Psoas muscle (tissue), 8 donors: ENCODE results near the gene FHDC1. TPM values are rescaled to one million over a fixed set of nuclear protein-coding genes. Genes with fewer than 3 reads are reported as not detected.

ENCODE experiments used
- ATAC-seq, 4 donors: fragments of 200-7000 bp; cut with Tn5 transposase; one replicate each; pipeline ENCODE4 v1.9.1; 2020; ENCODE audit warnings: moderate library complexity in 3 of 4, mild to moderate bottlenecking in 2 of 4
- DNase-seq, 2 donors: peaks; one replicate each; pipeline ENCODE4 v3.0.0-alpha.2; 2020
- H3K27ac ChIP-seq: fragments of 200-600 bp; one replicate; pipeline ENCODE4 v1.8.0; 2022
- H3K27me3 ChIP-seq, 3 donors: fragments of 200-600 bp in 1 of 3; one replicate each; pipeline versions ENCODE4 v1.6.1 to v1.8.0; 2013 to 2022; ENCODE audit warnings: low read length in 2 of 3, mild to moderate bottlenecking in 2 of 3, moderate library complexity in 1 of 3; ENCODE audit not compliant: insufficient read depth in 3 of 3
- H3K36me3 ChIP-seq, 2 donors: fragments of 200-600 bp in 1 of 2; one replicate each; pipeline versions ENCODE4 v1.6.1 to v1.8.0; 2013 to 2022; ENCODE audit warnings: low read depth in 1 of 2, mild to moderate bottlenecking in 1 of 2, moderate library complexity in 1 of 2; ENCODE audit not compliant: insufficient read depth in 1 of 2
- H3K4me1 ChIP-seq: fragments of 200-600 bp; one replicate; pipeline ENCODE4 v1.8.0; 2022
- H3K4me3 ChIP-seq: fragments of 200-600 bp; one replicate; pipeline ENCODE4 v1.8.0; 2022; ENCODE audit warnings: mild to moderate bottlenecking
- H3K9me3 ChIP-seq: fragments of 200-600 bp; one replicate; pipeline ENCODE4 v1.8.0; 2022
- WGBS, 3 donors: extraction: QIAGEN DNeasy Blood & Tissue Kit; methylation state at CpG; one replicate each; pipeline versions ENCODE4 v1.1.6 to v1.1.7; 2013; 5-methylcytosine and 5-hydroxymethylcytosine counted together
- intact Hi-C, 2 donors: fragments of 100-400 bp; cut with DNase I; formaldehyde crosslinking; loops; one replicate each; pipeline versions ENCODE4 v1.11.0 to v1.14.2; 2022
- polyA plus RNA-seq, 3 donors: library from polyadenylated mRNA; stranded (reverse); fragments of 200-250 nt; gene quantifications; one replicate each; pipeline ENCODE4 v1.2.3, GENCODE V29; 2013
- total RNA-seq, 4 donors: library from RNA; stranded (reverse); fragmentation: NEBNext Ultra II Directional in 2 of 4; extraction: Animal tissue kit (Norgen Biotek cat#: 25700) in 2 of 4; gene quantifications; one replicate each; pipeline versions ENCODE4 v1.2.1 to v1.2.4, GENCODE V29; 2021 to 2023
- TF ChIP-seq, protein P1 (sequence below): fragments of 200-600 bp; IDR thresholded peaks from one replicate; pipeline ENCODE4 v1.8.0; 2022; ENCODE audit warnings: antibody characterized with exemption
- donor health status: healthy with polysubstance abuse.
- donor health status: DM: no; HTN: no; CAD: no; lungs with moderate emphysema.
- donor health status: Bipolar disorder and iron deficiency.
- donor health status: healthy.
- donor health status: DM: yes; HTN: yes; CAD: no.
- donor health status: DM: no; HTN: no; CAD: no.
- donor health status: DM: no; HTN: no; CAD: no.
- donor health status: DM: yes; HTN: yes; CAD: no.

FHDC1 gene
- total and polyA plus RNA-seq, 7 donors = 0.27 to 2.8 (median 0.38) TPM

DNA sequence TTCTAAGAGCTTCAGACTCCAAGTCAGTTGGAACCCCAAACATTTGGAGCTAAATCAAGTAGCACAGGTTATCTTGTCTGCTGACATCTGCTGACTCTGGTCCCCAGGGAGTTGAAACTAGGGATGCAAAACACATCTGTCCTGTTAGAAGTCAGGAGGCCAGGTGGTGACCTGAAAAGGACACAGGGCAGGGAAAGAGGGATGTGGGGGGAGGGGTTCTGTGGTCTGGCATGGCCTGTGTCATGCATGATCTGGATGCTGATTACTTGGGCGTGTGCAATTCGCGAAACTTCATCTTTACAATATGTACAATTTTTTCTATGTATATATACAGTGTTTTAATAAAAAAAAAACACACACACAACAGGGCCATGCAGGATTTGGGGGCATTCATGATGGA, 55.3 kb downstream of the FHDC1 start:
- intact Hi-C loops = no loop called here
- peaks cover 0 to 4% (median 0%) of the 10 kb centered on the region in 3 donors for H3K27me3 ChIP-seq
- ATAC-seq (no peak), DNase-seq (no peak)
- H3K4me1 ChIP-seq = no peaks in the 10 kb centered on the region
- TF ChIP-seq, protein P1, sequence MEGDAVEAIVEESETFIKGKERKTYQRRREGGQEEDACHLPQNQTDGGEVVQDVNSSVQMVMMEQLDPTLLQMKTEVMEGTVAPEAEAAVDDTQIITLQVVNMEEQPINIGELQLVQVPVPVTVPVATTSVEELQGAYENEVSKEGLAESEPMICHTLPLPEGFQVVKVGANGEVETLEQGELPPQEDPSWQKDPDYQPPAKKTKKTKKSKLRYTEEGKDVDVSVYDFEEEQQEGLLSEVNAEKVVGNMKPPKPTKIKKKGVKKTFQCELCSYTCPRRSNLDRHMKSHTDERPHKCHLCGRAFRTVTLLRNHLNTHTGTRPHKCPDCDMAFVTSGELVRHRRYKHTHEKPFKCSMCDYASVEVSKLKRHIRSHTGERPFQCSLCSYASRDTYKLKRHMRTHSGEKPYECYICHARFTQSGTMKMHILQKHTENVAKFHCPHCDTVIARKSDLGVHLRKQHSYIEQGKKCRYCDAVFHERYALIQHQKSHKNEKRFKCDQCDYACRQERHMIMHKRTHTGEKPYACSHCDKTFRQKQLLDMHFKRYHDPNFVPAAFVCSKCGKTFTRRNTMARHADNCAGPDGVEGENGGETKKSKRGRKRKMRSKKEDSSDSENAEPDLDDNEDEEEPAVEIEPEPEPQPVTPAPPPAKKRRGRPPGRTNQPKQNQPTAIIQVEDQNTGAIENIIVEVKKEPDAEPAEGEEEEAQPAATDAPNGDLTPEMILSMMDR = no peak
- WGBS, 3 donors = 63 to 87% (median 69%) methylated on average over 3 of the region's 3 CpGs
- no peak overlapping the region for H3K27ac ChIP-seq
- no peak overlapping the region for H3K4me3 ChIP-seq
- no peaks in the 10 kb centered on the region for H3K36me3 ChIP-seq
- no peaks in the 10 kb centered on the region for H3K9me3 ChIP-seq

GRCh38 chr4:152992027-152992426, 55.9 kb downstream of the FHDC1 start:
- no peak for ATAC-seq
- TF ChIP-seq, protein P1 = no peak
- WGBS, 3 donors = 87 to 94% (median 90%) methylated on average over 8 of the region's 8 CpGs

GRCh38 chr4:152992466-152992865, 56.3 kb downstream of the FHDC1 start:
- intact Hi-C loops = no loop called here
- Histone ChIP-seq H3K4me1 (no peaks in the 10 kb centered on the region), H3K9me3 (no peaks in the 10 kb centered on the region), H3K36me3 (no peaks in the 10 kb centered on the region), H3K4me3 (no peak overlapping the region), H3K27ac (no peak overlapping the region), H3K27me3 (peaks cover 0 to 4% (median 0%) of the 10 kb centered on the region in 3 donors)
- no peak for DNase-seq
- ATAC-seq = no peak
- TF ChIP-seq, protein P1 = no peak
- WGBS, 3 donors = 95 to 100% (median 96%) methylated on average over 1 of the region's 1 CpG

More at GRCh38 chr4:152992027-152992426, 55.9 kb downstream of the FHDC1 start:
- H3K4me1 ChIP-seq = no peaks in the 10 kb centered on the region
- no peak for DNase-seq
- peaks cover 0 to 4% (median 0%) of the 10 kb centered on the region in 3 donors for H3K27me3 ChIP-seq
- no peaks in the 10 kb centered on the region for H3K36me3 ChIP-seq
- H3K4me3 ChIP-seq = no peak overlapping the region
- intact Hi-C loops = no loop called here
- H3K9me3 ChIP-seq = no peaks in the 10 kb centered on the region
- H3K27ac ChIP-seq = no peak overlapping the region

GRCh38 chr4:152994038-152994437, 57.9 kb downstream of the FHDC1 start:
- TF ChIP-seq, protein P1 = no peak
- DNase-seq (peak in 1 of 2 donors; percentile 4), ATAC-seq (no peak)
- Histone ChIP-seq H3K9me3 (no peaks in the 10 kb centered on the region), H3K4me1 (no peaks in the 10 kb centered on the region), H3K27ac (no peak overlapping the region), H3K27me3 (peaks cover 0 to 4% (median 0%) of the 10 kb centered on the region in 3 donors), H3K4me3 (no peak overlapping the region), H3K36me3 (no peaks in the 10 kb centered on the region)
- intact Hi-C loops = no loop called here
- 53 to 74% (median 62%) methylated on average over 3 of the region's 3 CpGs for WGBS, 3 donors

GRCh38 chr4:152996111-152996571, 60.0 kb downstream of the FHDC1 start:
- Histone ChIP-seq H3K27ac (no peak overlapping the region), H3K4me3 (no peak overlapping the region), H3K27me3 (peaks cover 0 to 4% (median 0%) of the 10 kb centered on the region in 3 donors), H3K36me3 (no peaks in the 10 kb centered on the region), H3K9me3 (no peaks in the 10 kb centered on the region), H3K4me1 (no peaks in the 10 kb centered on the region)
- peak in 1 of 2 donors; percentile 15 for DNase-seq
- intact Hi-C loops = no loop called here
- no peak for ATAC-seq
- TF ChIP-seq, protein P1 = no peak
- WGBS, 3 donors = 22 to 33% (median 25%) methylated on average over 8 of the region's 8 CpGs
